ENCODE measurements around the gene TOM1L2. TPM values are rescaled to one million over a fixed set of nuclear protein-coding genes. Genes with fewer than 3 reads are reported as not detected.

TOM1L2 gene
- total and polyA plus RNA-seq, 2 experiments from 2014 or later, result 46.4 to 145 TPM

DNA sequence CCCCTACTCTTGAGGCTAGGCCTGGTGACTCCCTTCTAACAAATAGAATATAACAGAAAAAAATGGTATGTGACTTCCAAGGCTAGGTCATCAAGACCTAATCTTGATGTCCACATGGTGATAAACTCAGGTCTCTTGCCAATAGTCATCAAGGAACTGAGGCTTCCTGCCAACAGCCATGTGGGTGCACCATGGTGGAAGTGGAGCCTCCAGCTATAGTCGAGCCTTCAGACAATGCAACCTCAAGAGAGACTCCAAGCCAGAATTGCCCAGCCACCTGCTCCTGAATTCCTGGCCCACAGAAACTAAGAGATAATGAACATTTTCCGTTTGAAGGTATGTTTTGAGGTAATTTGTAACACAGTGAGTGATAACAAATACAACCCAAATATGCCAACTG, 79.5 kb downstream of the TOM1L2 start:
- Histone ChIP-seq H3K4me1 (ENCODE audit: low read depth) (peaks cover 23% of the 10 kb centered on the region), H3K27ac (no peak overlapping the region), H3K27me3 (peaks cover 52% of the 10 kb centered on the region), H3K36me3 (no peaks in the 10 kb centered on the region), H3K4me3 (no peak overlapping the region), H3K9me3 (ENCODE audit: low read depth) (no peaks in the 10 kb centered on the region)
- TF ChIP-seq, protein P1, sequence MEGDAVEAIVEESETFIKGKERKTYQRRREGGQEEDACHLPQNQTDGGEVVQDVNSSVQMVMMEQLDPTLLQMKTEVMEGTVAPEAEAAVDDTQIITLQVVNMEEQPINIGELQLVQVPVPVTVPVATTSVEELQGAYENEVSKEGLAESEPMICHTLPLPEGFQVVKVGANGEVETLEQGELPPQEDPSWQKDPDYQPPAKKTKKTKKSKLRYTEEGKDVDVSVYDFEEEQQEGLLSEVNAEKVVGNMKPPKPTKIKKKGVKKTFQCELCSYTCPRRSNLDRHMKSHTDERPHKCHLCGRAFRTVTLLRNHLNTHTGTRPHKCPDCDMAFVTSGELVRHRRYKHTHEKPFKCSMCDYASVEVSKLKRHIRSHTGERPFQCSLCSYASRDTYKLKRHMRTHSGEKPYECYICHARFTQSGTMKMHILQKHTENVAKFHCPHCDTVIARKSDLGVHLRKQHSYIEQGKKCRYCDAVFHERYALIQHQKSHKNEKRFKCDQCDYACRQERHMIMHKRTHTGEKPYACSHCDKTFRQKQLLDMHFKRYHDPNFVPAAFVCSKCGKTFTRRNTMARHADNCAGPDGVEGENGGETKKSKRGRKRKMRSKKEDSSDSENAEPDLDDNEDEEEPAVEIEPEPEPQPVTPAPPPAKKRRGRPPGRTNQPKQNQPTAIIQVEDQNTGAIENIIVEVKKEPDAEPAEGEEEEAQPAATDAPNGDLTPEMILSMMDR (IDR thresholded peaks at IDR 0.05; ENCODE audit: low read depth, low read length), result no peak
- DNase-seq (ENCODE audit: low read depth in 1 of 2, low spot score in 1 of 2), result no peak

DNA sequence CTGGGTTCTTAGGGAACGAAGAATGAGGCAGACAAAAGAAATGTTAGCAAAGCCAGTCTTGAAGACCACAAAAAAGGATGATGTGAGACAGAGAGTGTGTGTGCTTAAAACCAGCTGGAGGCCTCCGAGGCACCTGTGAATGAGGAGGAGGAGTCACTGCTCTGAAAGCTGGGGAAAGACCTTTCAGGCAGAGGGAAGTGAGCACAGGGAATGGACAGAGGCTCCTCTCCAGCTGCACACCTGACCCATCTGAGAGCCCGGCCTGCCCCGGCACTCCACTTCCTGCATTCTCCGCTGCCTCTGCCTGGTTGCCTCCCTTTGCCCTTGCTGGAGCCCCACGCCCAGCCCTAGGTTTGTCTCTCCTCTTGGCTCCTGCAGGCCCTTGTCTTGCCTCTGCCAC, 80.2 kb downstream of the TOM1L2 start:
- peaks cover 16% of the 10 kb centered on the region for H3K4me1 ChIP-seq (ENCODE audit: low read depth)
- H3K4me3 ChIP-seq, result no peak overlapping the region
- TF ChIP-seq, protein P1 (IDR thresholded peaks at IDR 0.05; ENCODE audit: low read depth, low read length), result no peak
- no peak for DNase-seq (ENCODE audit: low read depth in 1 of 2, low spot score in 1 of 2)
- H3K27me3 ChIP-seq, result peaks cover 52% of the 10 kb centered on the region
- no peaks in the 10 kb centered on the region for H3K36me3 ChIP-seq
- no peak overlapping the region for H3K27ac ChIP-seq
- no peaks in the 10 kb centered on the region for H3K9me3 ChIP-seq (ENCODE audit: low read depth)

DNA sequence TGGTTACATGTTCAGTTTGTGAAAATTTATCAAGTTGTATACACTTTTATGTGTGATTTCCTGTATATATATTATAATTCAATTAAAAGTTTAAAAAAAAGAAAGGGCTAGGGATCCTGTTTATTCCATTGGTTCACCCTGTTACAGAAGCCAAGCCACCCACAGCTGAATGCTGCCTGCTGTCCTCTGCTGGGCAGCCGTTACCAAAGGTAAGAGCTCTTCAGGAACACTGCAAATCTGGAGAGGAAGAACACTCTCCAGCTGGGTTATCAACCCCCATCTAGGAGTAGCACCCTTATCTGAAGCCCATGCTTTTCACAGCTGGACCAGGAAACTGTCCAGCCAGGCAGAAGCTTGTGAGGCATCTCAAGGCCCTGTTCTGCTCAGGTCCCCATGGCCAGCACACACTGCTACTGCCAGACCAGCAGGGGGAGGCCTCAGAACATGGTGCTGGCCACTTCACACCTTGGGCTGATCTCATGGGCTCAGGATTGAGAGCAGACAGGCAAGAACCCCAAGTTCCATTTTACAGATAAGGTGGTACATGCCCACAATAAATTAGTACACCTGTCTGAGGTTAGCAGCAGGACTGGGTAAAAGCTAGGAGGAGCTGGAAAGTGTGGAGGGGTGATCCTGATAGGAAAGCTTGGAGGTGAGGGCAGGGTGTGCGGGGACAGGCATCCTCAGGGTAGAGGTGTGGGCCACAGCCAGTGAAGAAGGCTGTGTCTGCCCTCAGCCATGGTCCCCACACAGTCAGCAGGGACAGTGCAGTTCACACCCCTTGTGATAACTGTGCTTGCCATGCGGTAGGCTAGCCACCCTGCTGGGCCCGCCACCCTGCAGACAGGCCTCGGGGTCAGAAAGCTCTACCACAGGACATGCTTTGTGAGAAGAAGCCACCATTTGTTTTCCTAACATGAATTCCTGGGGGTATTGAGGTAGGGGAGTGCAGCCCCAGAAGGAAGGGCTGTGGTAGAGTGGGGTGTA, 81.1 kb downstream of the TOM1L2 start:
- no peaks in the 10 kb centered on the region for H3K9me3 ChIP-seq (ENCODE audit: low read depth)
- H3K36me3 ChIP-seq, result no peaks in the 10 kb centered on the region
- no peak overlapping the region for H3K27ac ChIP-seq
- peaks cover 59% of the 10 kb centered on the region for H3K27me3 ChIP-seq
- TF ChIP-seq, protein P1 (IDR thresholded peaks at IDR 0.05; ENCODE audit: low read depth, low read length), result peak; percentile 88
- H3K4me1 ChIP-seq (ENCODE audit: low read depth), result peaks cover 8% of the 10 kb centered on the region
- no peak overlapping the region for H3K4me3 ChIP-seq
- DNase-seq (ENCODE audit: low read depth in 1 of 2, low spot score in 1 of 2), result peak; percentile 77 to 80

DNA sequence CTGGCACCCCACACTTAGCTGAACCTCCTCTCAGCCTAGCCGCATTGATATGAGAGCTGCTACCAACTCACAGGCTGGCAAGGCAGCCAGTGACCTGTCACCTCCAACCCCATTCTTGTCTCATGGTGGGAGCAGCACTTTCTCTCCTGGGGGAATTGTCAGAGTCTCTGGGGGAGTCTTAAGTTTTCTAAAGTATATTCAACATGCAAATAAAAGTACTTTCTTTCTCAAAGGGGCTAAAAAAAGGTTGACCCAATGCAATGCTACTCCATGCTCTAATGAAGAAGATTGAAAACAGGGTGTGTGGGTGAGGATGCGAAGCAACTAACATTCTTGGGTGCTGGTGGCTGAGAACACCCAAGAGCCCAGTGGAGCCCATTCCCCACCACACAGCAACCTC, 82.3 kb downstream of the TOM1L2 start:
- no peaks in the 10 kb centered on the region for H3K9me3 ChIP-seq (ENCODE audit: low read depth)
- H3K27me3 ChIP-seq, result peaks cover 57% of the 10 kb centered on the region
- H3K4me1 ChIP-seq (ENCODE audit: low read depth), result peaks cover 8% of the 10 kb centered on the region
- TF ChIP-seq, protein P1 (IDR thresholded peaks at IDR 0.05; ENCODE audit: low read depth, low read length), result no peak
- no peaks in the 10 kb centered on the region for H3K36me3 ChIP-seq
- H3K4me3 ChIP-seq, result no peak overlapping the region
- H3K27ac ChIP-seq, result no peak overlapping the region
- DNase-seq (ENCODE audit: low read depth in 1 of 2, low spot score in 1 of 2), result no peak

DNA sequence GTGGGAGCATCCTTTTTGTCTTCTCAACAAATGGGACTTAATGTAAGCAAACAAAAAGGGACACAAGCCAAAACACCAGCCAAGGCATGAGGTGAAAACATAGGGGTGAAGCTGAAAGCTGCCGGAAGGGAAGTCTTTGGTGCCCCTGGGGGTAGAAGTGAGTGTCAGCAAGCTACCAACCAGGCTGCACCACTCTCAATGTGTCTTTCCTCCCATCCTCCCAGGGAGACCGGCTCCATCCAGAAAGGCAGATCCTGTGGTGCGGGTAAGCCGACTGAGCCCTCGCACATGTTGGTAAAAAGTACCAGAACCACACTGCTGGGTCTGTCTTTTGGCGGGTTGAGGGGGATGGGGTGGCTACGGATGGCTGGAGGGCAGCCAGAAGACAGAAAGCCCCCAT, 83.4 kb downstream of the TOM1L2 start:
- Histone ChIP-seq H3K4me1 (ENCODE audit: low read depth) (peaks cover 8% of the 10 kb centered on the region), H3K9me3 (ENCODE audit: low read depth) (no peaks in the 10 kb centered on the region), H3K4me3 (no peak overlapping the region), H3K36me3 (no peaks in the 10 kb centered on the region), H3K27me3 (peaks cover 57% of the 10 kb centered on the region), H3K27ac (no peak overlapping the region)
- no peak for DNase-seq (ENCODE audit: low read depth in 1 of 2, low spot score in 1 of 2)
- TF ChIP-seq, protein P1 (IDR thresholded peaks at IDR 0.05; ENCODE audit: low read depth, low read length), result no peak

Measured in cardiac muscle cell (in vitro differentiated cells and primary cell).